ENCODE data around the gene KIAA0753. TPM values are rescaled to one million over a fixed set of nuclear protein-coding genes. Genes with fewer than 3 reads are reported as not detected.

The KIAA0753 gene
- total RNA-seq, 2 donors from 2014 or later: 16.0 to 29.7 TPM

- ATAC-seq (no peak), DNase-seq (ENCODE audit: low spot score) (no peak)
- Mint-ChIP-seq H3K27ac (peak overlapping the region; percentile 75 to 96), H3K27me3 (no peaks in the 10 kb centered on the region), H3K4me1 (ENCODE audit: low read depth in 2 of 2) (peaks cover 47 to 59% of the 10 kb centered on the region in 2 donors), H3K4me3 (peak overlapping the region; percentile 93), H3K36me3 (peaks cover 30% of the 10 kb centered on the region), H3K9me3 (no peaks in the 10 kb centered on the region)
Observed at GRCh38 chr17:6643451-6644125, 3.1 kb upstream of the KIAA0753 start.

- peaks cover 30% of the 10 kb centered on the region for H3K36me3 Mint-ChIP-seq
- peak overlapping the region; percentile 93 for H3K4me3 Mint-ChIP-seq
- peak overlapping the region; percentile 75 to 96 for H3K27ac Mint-ChIP-seq
- H3K9me3 Mint-ChIP-seq: no peaks in the 10 kb centered on the region
- H3K4me1 Mint-ChIP-seq (ENCODE audit: low read depth in 2 of 2): peaks cover 51 to 61% of the 10 kb centered on the region in 2 donors
- ATAC-seq: no peak
- DNase-seq (ENCODE audit: low spot score): no peak
- no peaks in the 10 kb centered on the region for H3K27me3 Mint-ChIP-seq
Observed at GRCh38 chr17:6642592-6642991, 2.1 kb upstream of the KIAA0753 start.

GRCh38 chr17:6641247-6641863 is 844 bp upstream of the KIAA0753 start:
- peak in 1 of 2 donors; percentile 0 for ATAC-seq
- Mint-ChIP-seq H3K4me1 (ENCODE audit: low read depth in 2 of 2) (peaks cover 51 to 56% of the 10 kb centered on the region in 2 donors), H3K27me3 (no peaks in the 10 kb centered on the region), H3K36me3 (peaks cover 30% of the 10 kb centered on the region), H3K4me3 (peak overlapping the region; percentile 93), H3K27ac (peak overlapping the region; percentile 95 to 96), H3K9me3 (no peaks in the 10 kb centered on the region)
- DNase-seq (ENCODE audit: low spot score): no peak

- peak overlapping the region; percentile 93 for H3K4me3 Mint-ChIP-seq
Observed at GRCh38 chr17:6639586-6640535, 650 bp downstream of the KIAA0753 start.

GRCh38 chr17:6639014-6639585 is 1.4 kb downstream of the KIAA0753 start:
- peaks cover 40 to 41% of the 10 kb centered on the region in 2 donors for H3K4me1 Mint-ChIP-seq (ENCODE audit: low read depth in 2 of 2)
- no peaks in the 10 kb centered on the region for H3K9me3 Mint-ChIP-seq
- no peak for ATAC-seq
- peak overlapping the region; percentile 95 to 96 for H3K27ac Mint-ChIP-seq
- H3K36me3 Mint-ChIP-seq: peaks cover 16% of the 10 kb centered on the region
- H3K27me3 Mint-ChIP-seq: no peaks in the 10 kb centered on the region
- no peak for DNase-seq (ENCODE audit: low spot score)
- peak overlapping the region; percentile 93 for H3K4me3 Mint-ChIP-seq

More at GRCh38 chr17:6639586-6640535, 650 bp downstream of the KIAA0753 start:
- Mint-ChIP-seq H3K27ac (peak overlapping the region; percentile 95 to 96), H3K4me1 (ENCODE audit: low read depth in 2 of 2) (peaks cover 44 to 48% of the 10 kb centered on the region in 2 donors), H3K9me3 (no peaks in the 10 kb centered on the region), H3K36me3 (peaks cover 23% of the 10 kb centered on the region), H3K27me3 (no peaks in the 10 kb centered on the region)
- DNase-seq (ENCODE audit: low spot score): peak; percentile 62
- ATAC-seq: peak; percentile 20 to 37

- Mint-ChIP-seq H3K9me3 (no peaks in the 10 kb centered on the region), H3K27me3 (no peaks in the 10 kb centered on the region), H3K36me3 (peaks cover 17% of the 10 kb centered on the region), H3K4me1 (ENCODE audit: low read depth in 2 of 2) (peaks cover 33 to 38% of the 10 kb centered on the region in 2 donors), H3K4me3 (peak overlapping the region; percentile 31), H3K27ac (peak overlapping the region; percentile 50 to 95)
- DNase-seq (ENCODE audit: low spot score) (no peak), ATAC-seq (no peak)
Observed at GRCh38 chr17:6638046-6638908, 2.2 kb downstream of the KIAA0753 start.

GRCh38 chr17:6637458-6637840 is 3.1 kb downstream of the KIAA0753 start:
- peak overlapping the region in 1 of 2 donors; percentile 77 for H3K27ac Mint-ChIP-seq
- H3K9me3 Mint-ChIP-seq: no peaks in the 10 kb centered on the region
- H3K4me3 Mint-ChIP-seq: no peak overlapping the region
- H3K4me1 Mint-ChIP-seq (ENCODE audit: low read depth in 2 of 2): peaks cover 24 to 35% of the 10 kb centered on the region in 2 donors
- no peak for ATAC-seq
- no peaks in the 10 kb centered on the region for H3K27me3 Mint-ChIP-seq
- DNase-seq (ENCODE audit: low spot score): no peak
- H3K36me3 Mint-ChIP-seq: peaks cover 20% of the 10 kb centered on the region

- no peak overlapping the region for H3K4me3 Mint-ChIP-seq
- DNase-seq (ENCODE audit: low spot score): no peak
- H3K27me3 Mint-ChIP-seq: no peaks in the 10 kb centered on the region
- H3K9me3 Mint-ChIP-seq: no peaks in the 10 kb centered on the region
- ATAC-seq: no peak
- H3K27ac Mint-ChIP-seq: peak overlapping the region in 1 of 2 donors; percentile 77
- H3K36me3 Mint-ChIP-seq: peaks cover 20% of the 10 kb centered on the region
- H3K4me1 Mint-ChIP-seq (ENCODE audit: low read depth in 2 of 2): peaks cover 21 to 32% of the 10 kb centered on the region in 2 donors
Observed at GRCh38 chr17:6636616-6637457, 3.7 kb downstream of the KIAA0753 start.

- H3K27ac Mint-ChIP-seq: no peak overlapping the region
- peaks cover 20% of the 10 kb centered on the region for H3K36me3 Mint-ChIP-seq
- H3K4me3 Mint-ChIP-seq: no peak overlapping the region
- H3K27me3 Mint-ChIP-seq: no peaks in the 10 kb centered on the region
- peaks cover 16 to 31% of the 10 kb centered on the region in 2 donors for H3K4me1 Mint-ChIP-seq (ENCODE audit: low read depth in 2 of 2)
- H3K9me3 Mint-ChIP-seq: no peaks in the 10 kb centered on the region
- ATAC-seq: no peak
- DNase-seq (ENCODE audit: low spot score): no peak
Observed at GRCh38 chr17:6636105-6636504, 4.4 kb downstream of the KIAA0753 start.

GRCh38 chr17:6633263-6633662 is 7.2 kb downstream of the KIAA0753 start:
- ATAC-seq (no peak), DNase-seq (ENCODE audit: low spot score) (no peak)
- no peak overlapping the region for H3K27ac Mint-ChIP-seq
- no peaks in the 10 kb centered on the region for H3K27me3 Mint-ChIP-seq
- no peak overlapping the region for H3K4me3 Mint-ChIP-seq
- no peaks in the 10 kb centered on the region for H3K9me3 Mint-ChIP-seq
- H3K36me3 Mint-ChIP-seq: peaks cover 30% of the 10 kb centered on the region
- H3K4me1 Mint-ChIP-seq (ENCODE audit: low read depth in 2 of 2): peaks cover 10 to 17% of the 10 kb centered on the region in 2 donors

- peaks cover 33% of the 10 kb centered on the region for H3K36me3 Mint-ChIP-seq
- H3K4me3 Mint-ChIP-seq: no peak overlapping the region
- peaks cover 5 to 11% of the 10 kb centered on the region in 2 donors for H3K4me1 Mint-ChIP-seq (ENCODE audit: low read depth in 2 of 2)
- ATAC-seq (no peak), DNase-seq (ENCODE audit: low spot score) (no peak)
- H3K27me3 Mint-ChIP-seq: no peaks in the 10 kb centered on the region
- H3K9me3 Mint-ChIP-seq: no peaks in the 10 kb centered on the region
- H3K27ac Mint-ChIP-seq: no peak overlapping the region
Observed at GRCh38 chr17:6632530-6632929, 8.0 kb downstream of the KIAA0753 start.

- ATAC-seq: no peak
- peaks cover 33% of the 10 kb centered on the region for H3K36me3 Mint-ChIP-seq
- H3K27me3 Mint-ChIP-seq: no peaks in the 10 kb centered on the region
Observed at GRCh38 chr17:6630390-6630789, 10.1 kb downstream of the KIAA0753 start.

More at GRCh38 chr17:6630390-6630789, 10.1 kb downstream of the KIAA0753 start:
- H3K4me1 Mint-ChIP-seq (ENCODE audit: low read depth in 2 of 2): peaks cover 6 to 9% of the 10 kb centered on the region in 2 donors
- no peak for DNase-seq (ENCODE audit: low spot score)
- no peak overlapping the region for H3K4me3 Mint-ChIP-seq
- peak overlapping the region in 1 of 2 donors; percentile 30 for H3K27ac Mint-ChIP-seq
- H3K9me3 Mint-ChIP-seq: no peaks in the 10 kb centered on the region
